Stimulated activated CD4-positive, alpha-beta T cell treated with anti-CD3 and anti-CD28 coated beads, Interleukin-15, amount 100 ng/mL, for 1 hour (primary cell): ENCODE data around the gene DOCK2.

Experiments used
- DNase-seq, 2 donors: peaks; one replicate each; pipeline ENCODE4 v3.0.0-alpha.2; 2020; ENCODE audit warnings: low read depth in 1 of 2, low spot score in 1 of 2

The DOCK2 gene

DNA sequence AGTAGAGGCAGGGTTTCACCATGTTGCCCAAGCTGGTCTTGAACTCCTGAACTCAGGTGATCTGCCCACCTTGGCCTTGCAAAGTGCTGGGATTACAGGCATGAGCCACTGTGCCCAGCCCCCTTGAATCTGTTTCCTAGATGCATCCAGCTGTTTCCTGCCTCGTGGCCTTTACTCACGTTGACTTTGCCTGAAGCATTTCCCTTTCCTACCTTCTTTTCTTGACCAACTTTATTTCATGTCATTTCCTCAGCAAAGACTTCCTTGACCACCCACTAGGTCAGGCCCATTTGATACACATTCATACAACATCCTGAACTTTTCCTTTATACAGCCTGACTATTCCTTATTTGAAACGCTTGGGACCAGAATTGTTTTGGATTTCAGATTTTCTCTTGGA, 51.0 kb downstream of the DOCK2 start:
- no peak for DNase-seq

DNA sequence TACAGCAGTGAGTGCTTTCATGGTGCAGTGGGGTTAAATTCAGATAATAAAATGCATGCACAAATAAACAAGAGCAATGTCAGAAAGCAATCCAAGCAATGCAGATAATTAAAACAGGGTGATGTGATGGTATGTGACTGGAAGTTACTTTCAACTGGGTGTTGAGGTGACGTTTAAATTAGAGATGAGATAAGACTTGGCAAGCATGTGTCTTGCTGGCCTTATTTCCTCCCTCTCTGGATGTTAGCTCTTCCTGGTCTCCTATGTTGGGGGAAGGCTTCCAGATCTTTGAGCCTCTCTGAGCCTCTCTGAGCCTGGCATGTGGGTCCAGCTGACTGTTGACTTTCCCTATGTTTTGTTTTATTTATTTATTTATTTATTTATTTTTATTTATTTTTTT, 54.4 kb downstream of the DOCK2 start:
- DNase-seq: no peak

DNA sequence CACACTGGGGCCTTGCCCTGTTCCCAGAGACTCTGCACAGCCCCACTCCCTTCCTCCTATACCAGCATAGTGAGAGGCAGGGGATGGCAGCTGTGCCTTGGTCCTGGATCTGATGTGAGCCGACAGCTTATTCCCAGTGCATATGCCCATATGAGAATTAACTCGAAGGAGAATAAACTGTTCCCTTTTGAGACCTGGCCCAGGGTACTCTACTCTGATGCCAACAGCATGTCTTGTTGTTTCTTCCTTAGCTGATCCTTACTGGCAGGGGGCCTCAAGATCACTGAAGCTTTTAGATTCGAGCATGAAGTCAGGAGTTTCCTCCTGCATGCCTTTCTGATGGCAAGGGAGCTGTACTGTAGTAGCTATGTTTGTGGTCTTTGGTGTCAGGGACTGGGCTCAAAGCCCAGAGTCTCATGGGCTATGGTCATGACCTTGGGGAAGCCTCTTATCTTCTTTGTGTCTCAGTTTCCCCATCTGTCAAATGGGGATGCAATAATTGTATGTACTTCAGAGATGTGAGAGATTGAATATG, 57.1 kb downstream of the DOCK2 start:
- no peak for DNase-seq

DNA sequence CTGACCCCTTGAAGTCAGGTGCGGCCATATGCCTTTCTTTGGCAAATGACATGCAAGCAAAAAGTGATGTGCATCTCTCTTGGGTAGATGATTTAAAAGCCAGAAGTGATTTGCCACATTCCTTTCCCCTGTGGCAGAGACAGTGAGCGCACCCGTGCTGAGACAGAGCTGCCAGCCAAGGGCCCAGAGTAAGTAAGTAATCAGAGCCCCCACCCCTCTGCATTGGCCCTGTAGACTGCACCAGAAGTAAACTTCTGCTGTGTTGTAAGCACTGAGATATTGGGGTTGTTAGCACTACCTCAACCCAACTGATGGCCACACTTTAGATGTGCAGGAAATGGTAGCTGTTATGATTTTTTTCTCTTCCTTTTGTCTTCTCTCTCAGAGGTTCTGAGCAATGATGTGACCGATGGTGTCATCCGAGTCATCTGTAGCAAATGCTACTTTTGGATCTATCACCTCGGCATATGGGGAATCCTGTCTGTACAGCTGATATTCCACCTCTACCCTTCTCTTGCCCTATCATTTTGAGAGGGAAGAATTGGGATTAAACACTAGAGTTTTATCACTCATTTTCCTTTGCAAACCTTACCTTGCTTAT, 58.0 kb downstream of the DOCK2 start:
- no peak for DNase-seq

DNA sequence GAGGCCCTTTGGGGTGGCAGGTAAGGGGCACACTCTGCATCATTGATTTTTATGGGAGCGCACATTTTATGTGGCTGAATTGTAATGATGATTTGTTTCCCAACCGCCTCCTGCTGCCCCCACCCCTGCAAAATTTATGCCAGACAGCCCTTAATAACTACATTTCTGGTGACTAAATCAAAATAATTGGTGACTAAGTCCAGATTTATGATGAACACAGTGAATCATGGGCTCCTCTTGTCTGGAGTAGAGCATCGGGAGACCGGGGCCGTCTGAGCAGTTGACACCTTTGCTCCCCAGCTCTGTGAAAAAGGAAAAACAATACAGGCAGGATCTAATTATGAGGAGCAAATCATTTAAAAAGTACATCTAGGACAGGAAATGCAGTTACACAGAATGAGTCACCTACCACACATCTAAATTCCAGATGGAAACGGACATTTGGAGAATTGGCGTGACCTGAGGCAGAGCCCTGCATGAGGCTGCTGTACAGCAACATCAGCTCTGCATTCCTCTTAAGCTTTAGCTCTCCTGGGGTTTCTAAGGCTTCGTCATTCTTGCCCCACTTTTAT, 58.9 kb downstream of the DOCK2 start:
- DNase-seq: no peak

DNA sequence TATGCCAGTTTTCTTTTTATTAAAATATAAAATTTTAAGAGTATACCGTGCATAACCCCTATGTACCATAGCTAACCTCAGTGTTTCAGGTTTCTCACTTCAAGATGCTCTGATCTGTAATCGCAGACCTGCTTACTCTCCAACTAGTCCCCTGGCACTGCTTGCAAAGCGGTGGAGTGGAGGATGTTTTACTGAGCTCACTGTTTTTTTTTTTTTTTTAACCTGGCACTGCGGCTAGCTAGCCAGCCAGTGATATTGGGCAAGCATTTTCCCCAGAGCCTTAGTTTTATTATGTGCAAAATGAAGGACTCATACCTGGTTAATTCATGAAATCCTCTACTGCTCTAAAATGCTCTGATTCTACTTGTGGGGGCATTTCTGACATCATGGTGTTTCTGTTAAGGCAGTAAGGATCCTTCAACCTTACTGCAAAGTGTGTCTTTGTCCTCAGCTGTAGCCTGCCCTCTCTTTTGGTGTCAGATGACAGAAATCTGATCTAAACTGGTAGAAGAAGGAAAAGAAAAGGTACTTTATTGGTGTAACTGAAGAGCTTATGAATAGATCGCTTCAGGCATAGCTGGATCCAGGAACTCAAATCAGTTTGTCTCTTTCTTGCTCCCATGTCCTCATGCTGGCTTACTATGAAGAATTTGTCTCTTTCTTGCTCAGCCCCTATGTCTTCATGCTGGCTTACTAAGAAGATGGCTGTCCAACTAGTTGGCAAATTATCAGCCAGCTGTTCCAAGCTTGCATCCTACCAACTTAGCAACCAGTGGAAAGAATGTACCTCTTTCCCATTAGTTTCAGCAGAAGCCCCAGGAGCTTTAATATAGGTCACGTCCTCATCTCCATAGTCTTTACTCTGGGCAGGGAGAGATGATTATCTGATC, 59.8 kb downstream of the DOCK2 start:
- DNase-seq: no peak

DNA sequence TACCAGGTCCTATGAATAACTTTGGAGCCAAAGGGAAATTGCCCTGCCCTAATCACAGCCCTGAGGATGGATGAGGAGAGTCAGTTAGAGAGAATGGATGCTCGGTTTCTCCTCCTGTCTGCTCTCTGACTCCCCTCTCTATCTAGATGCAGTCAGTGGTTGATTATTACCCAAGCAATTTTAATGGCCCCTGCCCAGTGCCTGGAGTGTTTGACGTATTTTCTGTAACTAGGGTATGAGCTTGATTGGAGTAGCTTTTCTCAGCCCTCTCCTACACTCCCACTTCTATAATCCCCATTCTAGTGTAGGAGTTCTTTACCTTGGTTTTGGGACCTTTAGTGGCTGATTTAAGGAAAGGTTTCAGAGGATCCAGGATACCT, 60.4 kb downstream of the DOCK2 start:
- DNase-seq: no peak

DNA sequence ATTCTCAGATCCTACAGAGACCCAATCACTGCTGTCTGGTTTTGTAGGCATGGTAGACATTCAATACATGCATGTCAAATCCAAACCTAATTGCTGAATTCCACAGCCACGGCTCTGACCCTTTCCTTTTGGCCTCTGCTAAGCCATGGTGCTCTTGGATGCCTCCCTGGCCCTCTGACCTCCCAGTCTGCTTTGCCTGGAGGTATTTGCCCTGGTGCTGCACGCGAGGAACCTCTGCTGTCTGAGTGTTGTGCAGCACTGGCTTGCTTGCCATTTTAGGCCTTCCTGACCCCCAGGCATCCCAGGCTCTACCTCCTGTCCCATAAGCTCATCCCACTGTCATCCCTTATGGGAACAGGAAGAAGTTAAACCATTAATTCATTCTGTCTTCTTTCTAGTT, 60.9 kb downstream of the DOCK2 start:
- no peak for DNase-seq

DNA sequence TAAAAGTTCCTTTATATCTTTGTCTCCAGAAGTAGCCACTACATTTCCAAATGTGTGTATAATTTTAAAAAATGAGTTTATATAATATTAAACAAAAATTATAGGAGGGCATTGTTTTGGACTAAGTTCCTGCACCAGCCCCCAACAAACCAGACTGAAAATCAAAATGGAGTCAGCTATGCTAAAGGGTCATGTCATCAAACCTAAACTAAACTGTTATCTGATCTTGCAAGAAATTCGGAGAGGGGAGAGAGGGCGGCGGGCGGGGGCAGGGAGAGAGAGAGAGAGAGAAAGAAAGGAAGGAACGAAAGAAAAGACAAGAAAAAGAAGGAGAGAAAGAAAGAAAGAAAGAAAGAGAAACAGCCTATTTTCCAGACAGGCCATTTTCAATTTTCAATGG, 63.5 kb downstream of the DOCK2 start:
- DNase-seq: no peak

DNA sequence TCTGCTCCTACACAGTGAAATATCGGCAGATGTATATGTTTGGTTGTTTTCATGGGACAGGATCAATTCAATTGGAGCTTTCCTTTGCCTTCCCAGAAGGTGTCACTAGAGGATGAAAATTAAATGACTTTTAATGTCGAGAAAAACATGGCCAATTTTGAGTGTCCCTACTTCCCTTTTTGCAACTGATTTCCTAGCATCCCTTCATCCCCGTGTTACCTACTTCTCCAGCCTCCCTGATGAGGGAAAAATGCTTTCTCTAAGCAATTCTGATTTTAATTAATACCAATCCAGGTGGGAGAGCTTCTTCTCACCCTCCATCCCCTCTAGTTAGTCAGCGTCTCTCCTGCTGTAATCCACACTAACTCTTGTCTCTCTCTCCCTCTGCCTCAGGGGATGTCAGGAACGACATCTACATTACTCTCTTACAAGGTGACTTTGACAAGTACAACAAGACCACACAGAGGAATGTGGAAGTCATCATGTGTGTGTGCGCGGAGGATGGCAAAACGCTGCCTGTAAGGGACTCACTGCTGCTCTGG, 64.9 kb downstream of the DOCK2 start:
- no peak for DNase-seq

DNA sequence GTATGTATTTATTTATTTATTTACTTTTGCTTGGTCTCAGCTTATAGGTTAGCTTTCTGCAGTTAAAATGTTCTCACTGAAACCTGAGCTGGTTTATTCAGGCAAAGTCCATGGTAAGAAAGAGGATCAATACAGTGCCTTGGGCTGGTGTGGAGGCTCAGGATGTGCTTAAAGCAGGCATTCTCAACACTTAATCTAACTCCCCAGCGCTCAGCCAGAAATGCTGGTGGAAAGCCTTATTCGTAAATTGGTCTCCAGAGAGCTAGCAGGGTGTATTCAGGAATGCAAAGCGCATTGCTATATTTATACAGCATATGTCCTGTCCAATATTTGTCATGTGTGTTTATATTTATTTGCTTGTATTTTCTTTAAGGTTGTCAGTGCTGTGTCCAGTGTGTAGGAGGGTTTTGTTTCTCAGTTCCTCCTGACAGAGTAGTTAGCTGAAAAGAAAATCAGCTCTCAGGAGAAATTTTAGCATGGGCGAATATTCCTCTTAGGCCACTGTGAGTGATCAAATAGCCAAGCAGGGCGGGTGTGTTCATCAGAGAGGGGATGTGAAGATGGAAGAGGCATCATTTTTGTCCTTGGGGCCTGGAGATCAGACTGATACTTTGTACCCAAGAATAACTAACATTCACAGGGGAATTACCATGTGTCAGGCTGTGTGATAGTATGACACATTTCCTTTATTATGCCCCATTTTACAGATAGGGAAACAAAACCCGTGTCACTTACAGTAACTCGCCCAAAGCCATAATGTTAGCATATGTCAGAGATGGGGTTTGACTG, 65.8 kb downstream of the DOCK2 start:
- no peak for DNase-seq

DNA sequence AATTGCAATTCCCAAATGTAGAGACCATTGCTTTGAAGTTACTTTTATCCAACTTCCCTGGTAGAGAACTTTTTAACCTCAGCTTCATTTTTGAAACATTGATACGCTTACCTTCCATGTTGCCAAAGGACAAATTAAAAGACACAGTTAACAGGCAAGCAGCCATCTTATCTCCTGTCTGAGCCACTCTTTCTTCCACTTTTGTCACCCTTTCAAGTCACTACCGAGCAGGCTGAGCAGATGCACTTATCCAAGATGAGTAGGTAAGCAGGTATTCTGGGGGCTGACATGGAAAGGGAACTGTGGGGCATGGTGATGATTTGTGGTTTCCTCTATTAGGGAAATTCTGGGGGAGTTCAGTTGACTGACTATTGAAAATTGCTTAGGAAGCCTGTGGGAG, 66.7 kb downstream of the DOCK2 start:
- DNase-seq: no peak

DNA sequence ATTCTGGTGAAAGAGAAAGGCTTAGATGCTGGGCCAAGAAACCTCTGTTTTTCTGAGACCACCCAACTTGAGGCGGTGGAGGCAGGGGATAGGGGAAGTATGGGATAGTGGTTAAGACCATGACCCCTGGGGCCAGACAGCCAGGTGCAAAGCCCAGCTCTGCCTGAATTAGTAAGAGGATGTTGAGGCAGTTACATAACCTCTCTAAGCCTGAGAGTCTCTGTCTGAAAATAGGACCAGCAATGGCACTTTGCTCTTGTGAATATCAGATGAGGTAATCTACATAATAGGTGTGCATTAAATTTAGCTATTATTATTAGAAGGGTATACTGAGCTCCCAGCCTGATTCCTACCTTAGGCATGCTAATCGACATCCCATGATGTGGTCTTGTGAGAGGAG, 68.2 kb downstream of the DOCK2 start:
- no peak for DNase-seq

DNA sequence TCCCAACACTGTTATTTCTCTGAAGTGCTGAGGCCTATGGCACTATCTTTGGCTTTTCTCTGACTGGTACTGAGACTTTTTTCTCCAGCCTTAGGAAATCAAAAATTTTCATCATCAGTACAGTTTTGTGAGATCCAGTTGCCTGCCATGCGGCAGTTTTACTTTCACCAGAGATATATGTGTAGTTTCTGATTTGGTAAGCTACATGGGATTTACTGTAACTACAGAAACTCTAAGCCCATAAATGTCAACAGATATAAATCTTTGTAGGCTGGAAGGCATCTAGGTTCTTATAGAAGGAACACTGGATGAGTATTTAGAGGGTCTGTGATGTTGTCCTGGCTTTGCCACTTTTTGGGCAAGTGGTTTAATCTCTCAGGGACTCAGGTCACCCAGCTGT, 69.0 kb downstream of the DOCK2 start:
- DNase-seq: no peak

DNA sequence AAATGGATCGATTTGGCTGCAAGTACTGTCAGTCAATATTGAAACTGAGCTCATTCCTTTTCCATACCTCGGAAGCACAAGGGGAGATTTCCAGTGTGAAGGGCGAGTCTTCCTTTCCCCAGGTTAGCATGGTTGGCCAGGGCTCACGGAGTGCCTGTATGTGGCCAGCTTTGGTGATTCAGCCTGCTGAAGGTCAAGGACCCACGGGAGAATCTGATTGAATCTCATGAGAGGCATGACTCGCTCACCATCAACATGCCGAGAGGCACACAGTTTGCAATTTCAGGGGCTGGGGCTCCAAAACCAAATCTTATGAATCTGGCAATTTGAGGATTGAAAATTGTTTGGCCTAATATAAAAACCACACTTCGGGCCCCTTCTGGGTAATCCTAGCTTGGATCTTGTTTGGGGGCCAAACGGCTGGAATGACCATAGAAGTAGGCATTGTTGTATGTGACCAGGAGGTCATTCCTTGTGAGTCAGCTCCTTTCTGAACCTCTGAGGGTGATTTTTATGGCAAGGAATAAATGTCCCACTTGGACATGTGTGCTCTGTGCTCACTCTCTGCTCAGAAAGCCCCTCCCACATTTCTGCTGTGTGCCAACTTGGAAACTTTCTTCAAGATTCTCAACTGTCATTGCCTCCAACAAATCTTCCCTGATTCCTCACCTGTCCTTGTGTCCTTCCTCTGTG, 69.8 kb downstream of the DOCK2 start:
- no peak for DNase-seq

DNA sequence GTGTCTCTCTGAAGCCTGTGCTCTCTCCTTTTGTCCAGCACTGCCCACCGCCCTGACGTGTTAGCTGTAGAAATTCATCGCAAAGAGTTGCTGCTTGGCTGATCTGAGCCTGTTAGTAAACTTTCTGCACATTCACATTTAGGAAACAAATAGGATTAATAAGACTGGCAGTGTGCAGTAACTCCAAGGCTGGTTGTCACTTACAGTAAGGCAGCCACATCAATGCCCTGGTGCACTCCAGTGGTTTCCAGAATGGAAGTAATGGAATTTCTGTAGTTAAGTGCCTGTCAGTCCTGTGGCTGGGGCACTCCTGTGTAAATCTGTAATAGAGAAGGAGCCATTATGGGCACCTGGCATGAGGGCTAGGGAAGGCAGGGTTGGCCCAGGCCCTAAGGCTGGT, 70.6 kb downstream of the DOCK2 start:
- no peak for DNase-seq

DNA sequence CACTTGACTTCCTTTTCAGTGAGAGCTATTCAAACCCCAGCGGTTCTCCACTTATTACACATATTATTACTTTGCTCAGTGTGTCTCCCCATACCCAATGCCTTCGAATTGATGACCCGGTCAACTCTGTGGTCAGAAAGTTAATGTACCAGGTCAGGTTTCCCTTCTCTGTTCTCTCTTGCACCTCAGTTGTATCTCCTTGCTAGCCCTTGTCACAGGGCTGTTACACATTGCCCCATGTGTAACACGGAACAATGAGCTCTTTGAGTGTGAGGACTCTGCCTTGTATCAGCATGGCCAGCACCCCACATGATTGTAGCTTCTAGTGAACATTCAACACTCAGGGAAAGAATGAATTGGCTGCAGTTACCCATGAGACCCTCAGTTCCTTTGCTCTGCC, 73.6 kb downstream of the DOCK2 start:
- no peak for DNase-seq

DNA sequence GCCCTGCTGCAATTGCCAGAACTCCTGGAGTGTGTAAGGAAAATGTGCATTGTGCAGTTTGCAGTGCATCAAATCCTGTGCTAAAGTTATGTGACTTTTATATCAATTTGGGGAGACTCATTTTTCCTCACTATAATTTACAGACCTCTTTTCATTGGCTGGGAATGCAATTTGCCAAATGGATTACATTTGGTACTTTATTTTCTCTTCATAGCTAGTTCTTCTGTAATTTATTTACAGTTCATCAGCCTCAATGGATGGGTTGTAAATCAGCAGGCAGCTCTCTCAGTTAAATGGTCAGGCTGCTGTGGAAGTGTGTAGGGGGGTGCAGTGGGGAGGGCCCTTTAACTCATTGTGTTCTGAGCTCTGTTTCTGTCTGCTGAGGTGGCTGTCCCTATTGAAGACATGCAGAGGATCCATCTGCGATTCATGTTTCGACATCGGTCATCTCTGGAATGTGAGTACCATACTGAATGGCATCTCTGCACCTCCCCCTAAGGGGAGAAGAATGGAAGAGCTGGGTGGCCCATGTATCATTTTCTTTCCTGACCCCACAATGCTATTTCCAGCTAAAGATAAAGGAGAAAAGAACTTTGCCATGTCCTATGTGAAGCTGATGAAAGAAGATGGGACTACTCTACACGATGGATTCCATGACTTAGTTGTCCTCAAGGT, 74.6 kb downstream of the DOCK2 start:
- no peak for DNase-seq

DNA sequence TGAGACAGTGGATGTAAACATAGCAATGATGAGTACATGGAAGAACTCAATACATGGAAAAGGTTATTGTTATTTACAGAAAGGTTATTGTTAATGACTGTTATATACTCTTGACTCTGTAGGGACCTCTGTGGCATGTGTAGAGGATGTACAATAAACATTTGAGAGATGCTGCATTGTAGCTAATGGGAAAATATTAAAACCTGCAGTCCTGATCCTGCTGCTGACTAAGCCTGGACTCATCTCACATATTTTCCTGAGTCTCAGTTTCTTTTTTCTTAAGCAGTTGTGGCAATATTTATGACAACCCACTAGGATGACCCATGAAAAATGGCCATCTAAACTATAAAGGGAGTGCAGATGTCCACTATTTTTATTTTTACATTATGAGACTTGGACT, 75.4 kb downstream of the DOCK2 start:
- no peak for DNase-seq

DNA sequence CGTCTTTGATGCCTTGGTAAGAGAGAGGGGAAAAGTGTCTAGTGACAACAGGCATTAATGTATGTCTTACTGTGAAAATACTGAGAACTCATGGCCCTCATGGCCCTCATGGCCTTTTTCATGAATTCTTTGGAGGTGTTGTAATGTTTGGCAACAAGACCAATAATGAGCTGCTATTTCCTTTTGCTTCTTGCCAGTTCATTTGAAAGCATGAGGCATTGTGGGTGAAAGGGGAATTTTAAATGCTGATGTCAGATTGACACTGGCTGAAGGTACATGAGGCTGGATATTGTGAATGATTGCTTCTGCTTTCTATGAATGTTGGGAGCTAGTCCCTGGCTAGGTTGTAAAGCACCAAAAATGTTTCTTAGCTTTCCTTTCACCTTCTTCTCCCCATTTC, 79.2 kb downstream of the DOCK2 start:
- DNase-seq: no peak
